Ovary (tissue), 3 donors: ENCODE results near the gene SH2D6.

Experiments
- POLR2A ChIP-seq: fragments of 450-650 bp; IDR thresholded peaks from one replicate; pipeline ENCODE4 v1.6.1; 2017; ENCODE audit warnings: antibody characterized with exemption, mild to moderate bottlenecking, moderate library complexity
- TF ChIP-seq, protein P1 (sequence below), 3 donors: fragments of 450-650 bp in 2 of 3; fragments of 200-600 bp in 1 of 3; IDR thresholded peaks; one replicate each; pipeline versions ENCODE4 v1.5.1 to v1.8.0; 2016 to 2022; ENCODE audit warnings: antibody characterized with exemption in 3 of 3, mild to moderate bottlenecking in 1 of 3
- donor health status: DM: no; HTN: no; CAD: no.

DNA sequence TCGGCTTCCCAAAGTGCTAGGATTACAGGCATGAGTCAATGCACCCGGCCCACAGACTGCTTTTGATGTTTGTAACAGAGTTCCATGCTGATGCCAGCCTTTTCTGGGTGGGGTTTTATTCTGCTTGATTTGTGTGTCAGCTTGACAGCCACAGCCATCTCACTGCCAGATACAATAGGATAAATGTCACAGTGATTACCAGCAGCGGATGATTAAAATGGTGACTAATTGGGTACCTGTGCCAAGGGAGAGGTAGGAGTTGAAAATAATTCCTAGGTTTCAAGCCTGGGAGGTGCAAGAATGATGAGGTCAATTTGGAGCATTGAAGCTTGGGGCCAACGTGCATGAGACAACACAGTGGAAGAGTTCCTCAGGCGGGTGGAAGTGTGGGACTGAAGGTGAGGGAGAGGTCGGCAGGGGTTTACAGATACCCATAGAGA lies 39.4 kb downstream of the SH2D6 start:
- TF ChIP-seq POLR2A = no peak
- TF ChIP-seq, protein P1, sequence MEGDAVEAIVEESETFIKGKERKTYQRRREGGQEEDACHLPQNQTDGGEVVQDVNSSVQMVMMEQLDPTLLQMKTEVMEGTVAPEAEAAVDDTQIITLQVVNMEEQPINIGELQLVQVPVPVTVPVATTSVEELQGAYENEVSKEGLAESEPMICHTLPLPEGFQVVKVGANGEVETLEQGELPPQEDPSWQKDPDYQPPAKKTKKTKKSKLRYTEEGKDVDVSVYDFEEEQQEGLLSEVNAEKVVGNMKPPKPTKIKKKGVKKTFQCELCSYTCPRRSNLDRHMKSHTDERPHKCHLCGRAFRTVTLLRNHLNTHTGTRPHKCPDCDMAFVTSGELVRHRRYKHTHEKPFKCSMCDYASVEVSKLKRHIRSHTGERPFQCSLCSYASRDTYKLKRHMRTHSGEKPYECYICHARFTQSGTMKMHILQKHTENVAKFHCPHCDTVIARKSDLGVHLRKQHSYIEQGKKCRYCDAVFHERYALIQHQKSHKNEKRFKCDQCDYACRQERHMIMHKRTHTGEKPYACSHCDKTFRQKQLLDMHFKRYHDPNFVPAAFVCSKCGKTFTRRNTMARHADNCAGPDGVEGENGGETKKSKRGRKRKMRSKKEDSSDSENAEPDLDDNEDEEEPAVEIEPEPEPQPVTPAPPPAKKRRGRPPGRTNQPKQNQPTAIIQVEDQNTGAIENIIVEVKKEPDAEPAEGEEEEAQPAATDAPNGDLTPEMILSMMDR (IDR thresholded peaks at IDR 0.05) = no peak
